ENCODE results near the gene PRDM16.

DNA sequence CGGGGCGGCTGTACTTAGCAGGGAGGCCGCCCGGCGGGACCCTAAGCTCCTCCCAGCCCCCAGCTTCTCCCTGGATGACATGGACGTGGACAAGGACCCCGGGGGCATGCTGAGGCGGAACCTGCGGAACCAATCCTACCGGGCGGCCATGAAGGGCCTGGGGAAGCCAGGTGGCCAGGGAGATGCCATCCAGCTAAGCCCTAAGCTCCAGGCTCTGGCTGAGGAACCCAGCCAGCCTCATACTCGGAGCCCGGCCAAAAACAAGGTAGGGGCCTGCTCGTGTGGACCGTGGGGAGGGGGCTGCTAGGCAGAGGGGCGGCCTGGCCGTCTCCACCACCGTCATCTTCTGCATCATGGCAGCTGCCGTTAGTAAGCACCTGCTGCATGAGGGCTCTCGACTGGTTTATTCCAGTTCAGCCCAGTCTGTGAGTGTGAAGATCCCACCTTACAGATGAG lies 394.4 kb downstream of the PRDM16 start:
- TF ChIP-seq, protein P1, sequence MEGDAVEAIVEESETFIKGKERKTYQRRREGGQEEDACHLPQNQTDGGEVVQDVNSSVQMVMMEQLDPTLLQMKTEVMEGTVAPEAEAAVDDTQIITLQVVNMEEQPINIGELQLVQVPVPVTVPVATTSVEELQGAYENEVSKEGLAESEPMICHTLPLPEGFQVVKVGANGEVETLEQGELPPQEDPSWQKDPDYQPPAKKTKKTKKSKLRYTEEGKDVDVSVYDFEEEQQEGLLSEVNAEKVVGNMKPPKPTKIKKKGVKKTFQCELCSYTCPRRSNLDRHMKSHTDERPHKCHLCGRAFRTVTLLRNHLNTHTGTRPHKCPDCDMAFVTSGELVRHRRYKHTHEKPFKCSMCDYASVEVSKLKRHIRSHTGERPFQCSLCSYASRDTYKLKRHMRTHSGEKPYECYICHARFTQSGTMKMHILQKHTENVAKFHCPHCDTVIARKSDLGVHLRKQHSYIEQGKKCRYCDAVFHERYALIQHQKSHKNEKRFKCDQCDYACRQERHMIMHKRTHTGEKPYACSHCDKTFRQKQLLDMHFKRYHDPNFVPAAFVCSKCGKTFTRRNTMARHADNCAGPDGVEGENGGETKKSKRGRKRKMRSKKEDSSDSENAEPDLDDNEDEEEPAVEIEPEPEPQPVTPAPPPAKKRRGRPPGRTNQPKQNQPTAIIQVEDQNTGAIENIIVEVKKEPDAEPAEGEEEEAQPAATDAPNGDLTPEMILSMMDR (IDR thresholded peaks at IDR 0.05; ENCODE audit: low read depth, low read length): no peak
- TF ChIP-seq POLR2A (IDR thresholded peaks at IDR 0.05; ENCODE audit: extremely low read depth, insufficient read length): no peak
- TF ChIP-seq, protein P2, sequence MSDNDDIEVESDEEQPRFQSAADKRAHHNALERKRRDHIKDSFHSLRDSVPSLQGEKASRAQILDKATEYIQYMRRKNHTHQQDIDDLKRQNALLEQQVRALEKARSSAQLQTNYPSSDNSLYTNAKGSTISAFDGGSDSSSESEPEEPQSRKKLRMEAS (IDR thresholded peaks at IDR 0.05; ENCODE audit: low read depth, low read length): no peak
